ENCODE measurements around the gene NAGA.

DNA sequence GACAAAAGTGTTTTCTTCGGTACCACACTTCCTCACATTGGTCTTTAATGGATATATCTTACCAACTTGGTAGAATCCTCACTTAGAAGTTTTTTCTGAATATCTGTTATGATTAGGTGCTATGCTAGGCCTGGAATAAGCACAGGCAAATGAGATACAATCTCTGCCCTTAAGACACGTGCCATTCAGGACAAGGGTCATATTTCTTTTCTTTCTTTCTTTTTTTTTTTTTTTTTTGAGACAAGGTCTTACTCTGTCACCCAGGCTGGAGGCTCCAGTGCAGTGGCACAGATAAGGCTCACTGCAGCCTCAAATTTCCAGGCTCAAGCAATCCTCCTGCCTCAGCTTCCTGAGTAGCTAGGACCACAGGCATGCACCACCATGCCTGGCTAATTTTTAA is 49.0 kb downstream of the NAGA start:
- TF ChIP-seq, protein P1, sequence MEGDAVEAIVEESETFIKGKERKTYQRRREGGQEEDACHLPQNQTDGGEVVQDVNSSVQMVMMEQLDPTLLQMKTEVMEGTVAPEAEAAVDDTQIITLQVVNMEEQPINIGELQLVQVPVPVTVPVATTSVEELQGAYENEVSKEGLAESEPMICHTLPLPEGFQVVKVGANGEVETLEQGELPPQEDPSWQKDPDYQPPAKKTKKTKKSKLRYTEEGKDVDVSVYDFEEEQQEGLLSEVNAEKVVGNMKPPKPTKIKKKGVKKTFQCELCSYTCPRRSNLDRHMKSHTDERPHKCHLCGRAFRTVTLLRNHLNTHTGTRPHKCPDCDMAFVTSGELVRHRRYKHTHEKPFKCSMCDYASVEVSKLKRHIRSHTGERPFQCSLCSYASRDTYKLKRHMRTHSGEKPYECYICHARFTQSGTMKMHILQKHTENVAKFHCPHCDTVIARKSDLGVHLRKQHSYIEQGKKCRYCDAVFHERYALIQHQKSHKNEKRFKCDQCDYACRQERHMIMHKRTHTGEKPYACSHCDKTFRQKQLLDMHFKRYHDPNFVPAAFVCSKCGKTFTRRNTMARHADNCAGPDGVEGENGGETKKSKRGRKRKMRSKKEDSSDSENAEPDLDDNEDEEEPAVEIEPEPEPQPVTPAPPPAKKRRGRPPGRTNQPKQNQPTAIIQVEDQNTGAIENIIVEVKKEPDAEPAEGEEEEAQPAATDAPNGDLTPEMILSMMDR (conservative IDR thresholded peaks at IDR 0.05), result no peak
- no peak for TF ChIP-seq ZFX (IDR thresholded peaks at IDR 0.05)

All from C4-2B (cell line).